Testis (tissue), 3 donors: ENCODE data around the gene SMCR8. TPM values are rescaled to one million over a fixed set of nuclear protein-coding genes. Genes with fewer than 3 reads are reported as not detected.

Experiments used
- DNase-seq: peaks from one replicate; pipeline ENCODE4 v3.0.0-alpha.2; 2019
- H3K27ac ChIP-seq, 2 donors: fragments of 200-600 bp; sonication (generic); one replicate each; pipeline ENCODE4 v1.5.1; 2019
- H3K27me3 ChIP-seq: fragments of 200-600 bp; sonication (generic); one replicate; pipeline ENCODE4 v1.5.1; 2019
- H3K36me3 ChIP-seq: fragments of 200-600 bp; sonication (generic); one replicate; pipeline ENCODE4 v1.5.1; 2017; ENCODE audit warnings: low read depth; ENCODE audit errors: missing control alignments
- H3K4me1 ChIP-seq: fragments of 200-600 bp; sonication (generic); one replicate; pipeline ENCODE4 v1.5.1; 2019
- H3K4me3 ChIP-seq, 2 donors: fragments of 200-600 bp; sonication (generic); one replicate each; pipeline ENCODE4 v1.5.1; 2017 to 2019
- H3K9me3 ChIP-seq: fragments of 200-600 bp; sonication (generic); one replicate; pipeline ENCODE4 v1.5.1; 2017
- POLR2A ChIP-seq: fragments of 450-650 bp; IDR thresholded peaks from one replicate; pipeline ENCODE4 v1.6.1; 2017; ENCODE audit warnings: antibody characterized with exemption, mild to moderate bottlenecking, moderate library complexity
- WGBS, 2 donors: methylation state at CpG; one replicate each; pipeline ENCODE4 v1.1.5; 2018; 5-methylcytosine and 5-hydroxymethylcytosine counted together
- intact Hi-C: fragments of 100-400 bp; cut with DNase I; formaldehyde crosslinking; loops from one replicate; pipeline ENCODE4 v1.15.1; 2023; ENCODE audit warnings: low total_unique reads
- polyA plus RNA-seq: library from polyadenylated mRNA; stranded (reverse); fragments of 350-450 nt; fragmentation: Illumina TruSeq; extraction: RNeasy Lipid Tissue Mini Kit (QIAGEN cat#74804); gene quantifications from one replicate; pipeline ENCODE4 v1.2.3, GENCODE V29; 2014; ENCODE audit warnings: low read depth, low replicate concordance; ENCODE audit not compliant: insufficient read depth
- total RNA-seq, 2 donors: library from RNA; depleted of rRNA; stranded (reverse); fragments of >200 nt; gene quantifications; one replicate each; pipeline ENCODE4 v1.2.3, GENCODE V29; 2016
- TF ChIP-seq, protein P1 (sequence below), 3 experiments: fragments of 450-650 bp in 2 of 3; fragments of 200-600 bp in 1 of 3; sonication (generic) in 1 of 3; IDR thresholded peaks; one replicate each; pipeline ENCODE4 v1.5.1; 2016 to 2019; ENCODE audit warnings: antibody characterized with exemption in 3 of 3, mild to moderate bottlenecking in 2 of 3, moderate library complexity in 1 of 3

The SMCR8 gene
- total and polyA plus RNA-seq, 3 donors from 2014 or later: 20.3 to 27.7 (median 25.0) TPM

GRCh38 chr17:18270046-18270931, 44.8 kb upstream of the SMCR8 start:
- Histone ChIP-seq H3K4me3 (no peak overlapping the region), H3K27me3 (no peaks in the 10 kb centered on the region), H3K36me3 (no peaks in the 10 kb centered on the region), H3K4me1 (no peaks in the 10 kb centered on the region), H3K27ac (no peak overlapping the region), H3K9me3 (no peaks in the 10 kb centered on the region)
- intact Hi-C loops: no loop called here
- TF ChIP-seq, protein P1, sequence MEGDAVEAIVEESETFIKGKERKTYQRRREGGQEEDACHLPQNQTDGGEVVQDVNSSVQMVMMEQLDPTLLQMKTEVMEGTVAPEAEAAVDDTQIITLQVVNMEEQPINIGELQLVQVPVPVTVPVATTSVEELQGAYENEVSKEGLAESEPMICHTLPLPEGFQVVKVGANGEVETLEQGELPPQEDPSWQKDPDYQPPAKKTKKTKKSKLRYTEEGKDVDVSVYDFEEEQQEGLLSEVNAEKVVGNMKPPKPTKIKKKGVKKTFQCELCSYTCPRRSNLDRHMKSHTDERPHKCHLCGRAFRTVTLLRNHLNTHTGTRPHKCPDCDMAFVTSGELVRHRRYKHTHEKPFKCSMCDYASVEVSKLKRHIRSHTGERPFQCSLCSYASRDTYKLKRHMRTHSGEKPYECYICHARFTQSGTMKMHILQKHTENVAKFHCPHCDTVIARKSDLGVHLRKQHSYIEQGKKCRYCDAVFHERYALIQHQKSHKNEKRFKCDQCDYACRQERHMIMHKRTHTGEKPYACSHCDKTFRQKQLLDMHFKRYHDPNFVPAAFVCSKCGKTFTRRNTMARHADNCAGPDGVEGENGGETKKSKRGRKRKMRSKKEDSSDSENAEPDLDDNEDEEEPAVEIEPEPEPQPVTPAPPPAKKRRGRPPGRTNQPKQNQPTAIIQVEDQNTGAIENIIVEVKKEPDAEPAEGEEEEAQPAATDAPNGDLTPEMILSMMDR (IDR thresholded peaks at IDR 0.05): no peak
- TF ChIP-seq POLR2A: no peak
- 87 to 88% methylated on average over 10 to 14 of the region's 14 CpGs for WGBS, 2 donors
- DNase-seq: no peak

DNA sequence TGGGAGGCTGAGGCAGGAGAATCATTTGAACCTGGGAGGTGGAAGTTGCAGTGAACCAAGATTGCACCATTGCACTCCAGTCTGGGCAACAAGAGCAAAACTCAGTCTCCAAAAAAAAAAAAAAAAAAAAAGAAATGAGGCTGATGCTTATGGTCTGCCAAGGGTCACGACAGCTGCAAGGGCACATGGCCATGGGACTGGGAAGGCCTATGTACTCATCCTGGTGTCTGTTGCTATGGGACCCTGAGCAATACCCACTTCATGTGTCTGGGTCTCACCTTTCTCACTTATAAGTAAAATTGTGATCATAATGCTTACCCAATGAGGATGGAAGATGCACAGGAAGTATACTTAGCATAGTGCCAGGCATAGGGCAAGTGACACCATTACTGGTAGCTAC, 38.0 kb upstream of the SMCR8 start:
- H3K27me3 ChIP-seq: no peaks in the 10 kb centered on the region
- intact Hi-C loops: no loop called here
- TF ChIP-seq, protein P1 (IDR thresholded peaks at IDR 0.05): no peak
- no peak for TF ChIP-seq POLR2A
- no peaks in the 10 kb centered on the region for H3K9me3 ChIP-seq
- H3K27ac ChIP-seq: no peak overlapping the region
- WGBS, 2 donors: 88 to 91% methylated on average over 1 of the region's 1 CpG
- H3K36me3 ChIP-seq: no peaks in the 10 kb centered on the region
- DNase-seq: no peak
- H3K4me3 ChIP-seq: no peak overlapping the region
- H3K4me1 ChIP-seq: no peaks in the 10 kb centered on the region

- no peak for DNase-seq
- intact Hi-C loops: no loop called here
- no peaks in the 10 kb centered on the region for H3K36me3 ChIP-seq
- H3K4me1 ChIP-seq: no peaks in the 10 kb centered on the region
- no peaks in the 10 kb centered on the region for H3K27me3 ChIP-seq
- 82 to 85% methylated on average over 3 of the region's 3 CpGs for WGBS, 2 donors
- H3K27ac ChIP-seq: no peak overlapping the region
- TF ChIP-seq, protein P1 (IDR thresholded peaks at IDR 0.05): no peak
- no peak for TF ChIP-seq POLR2A
- H3K9me3 ChIP-seq: no peaks in the 10 kb centered on the region
- no peak overlapping the region for H3K4me3 ChIP-seq
These were observed 36.2 kb upstream of the SMCR8 start for GRCh38 chr17:18278867-18279266.

GRCh38 chr17:18280249-18280648, 34.8 kb upstream of the SMCR8 start:
- Histone ChIP-seq H3K9me3 (no peaks in the 10 kb centered on the region), H3K27me3 (no peaks in the 10 kb centered on the region), H3K36me3 (no peaks in the 10 kb centered on the region), H3K4me3 (no peak overlapping the region), H3K27ac (no peak overlapping the region), H3K4me1 (no peaks in the 10 kb centered on the region)
- no peak for TF ChIP-seq POLR2A
- TF ChIP-seq, protein P1 (IDR thresholded peaks at IDR 0.05): no peak
- DNase-seq: no peak
- 98 to 100% methylated on average over 2 to 4 of the region's 4 CpGs for WGBS, 2 donors
- intact Hi-C loops: loop anchor here (10.0 kb wide), 1 partner anchor 85 kb away; the partner anchor contains the start of gene SHMT1
